ENCODE results near the gene ABCC4. TPM values are rescaled to one million over a fixed set of nuclear protein-coding genes. Genes with fewer than 3 reads are reported as not detected.

ABCC4 gene
- total RNA-seq, 1 experiment from 2014 or later: 26.3 TPM

GRCh38 chr13:94999871-95000270, 301.4 kb downstream of the ABCC4 start:
- CTCF ChIA-PET: no interaction called here
- RAD21 ChIA-PET (ENCODE audit: low non-redundant PET in 1 of 2, low total read pairs in 2 of 2, uncharacterized antibody in 2 of 2, unreplicated experiment in 2 of 2): no interaction called here
- Histone ChIP-seq H3K79me2 (ENCODE audit: insufficient read depth, low read length) (no peaks in the 10 kb centered on the region), H3K4me3 (replicated peaks in 1 of 2; ENCODE audit: low read depth in 1 of 2, low read length in 2 of 2) (no peak overlapping the region), H3K9ac (ENCODE audit: low read length) (no peak overlapping the region), H2AFZ (ENCODE audit: low read depth, low read length, poor library complexity, severe bottlenecking) (no peak overlapping the region), H3K4me2 (ENCODE audit: low read length) (no peak overlapping the region), H3K4me1 (ENCODE audit: control insufficient read depth in 1 of 2, insufficient read depth in 2 of 2, low read length in 2 of 2) (no peaks in the 10 kb centered on the region), H3K27me3 (ENCODE audit: insufficient read depth, low read length) (no peaks in the 10 kb centered on the region), H3K9me3 (ENCODE audit: control insufficient read depth in 1 of 2, insufficient read depth in 1 of 2, low read depth in 1 of 2, low read length in 2 of 2) (no peaks in the 10 kb centered on the region), H3K27ac (ENCODE audit: low read depth, low read length) (no peak overlapping the region), H4K20me1 (ENCODE audit: insufficient read depth) (no peaks in the 10 kb centered on the region), H3K9me2 (ENCODE audit: insufficient read depth) (no peaks in the 10 kb centered on the region), H3K36me3 (ENCODE audit: control insufficient read depth in 1 of 2, insufficient read depth in 2 of 2, low read length in 2 of 2) (no peaks in the 10 kb centered on the region)
- no TSS peak for BruUV-seq (replicated peaks)
- POLR2A ChIA-PET: no interaction called here
- ATAC-seq: no peak
- DNase-seq (ENCODE audit: low read depth, low spot score): no peak
- TF ChIP-seq EZH2phosphoT487 (IDR thresholded peaks at IDR 0.05; ENCODE audit: borderline replicate concordance): no peak
- TF ChIP-seq YY1 (IDR thresholded peaks at IDR 0.05; ENCODE audit: extremely low read depth, insufficient replicate concordance, low read depth, low read length): no peak
- no peak for TF ChIP-seq EGR1 (IDR thresholded peaks at IDR 0.05; ENCODE audit: low read depth)
- TF ChIP-seq CBX3 (IDR thresholded peaks at IDR 0.05; ENCODE audit: low read depth): no peak
- no peak for TF ChIP-seq ATF3 (IDR thresholded peaks at IDR 0.05)
- TF ChIP-seq MAX (IDR thresholded peaks at IDR 0.05): no peak
- TF ChIP-seq ELF1 (IDR thresholded peaks at IDR 0.05; ENCODE audit: borderline replicate concordance, low read depth): no peak
- no peak for TF ChIP-seq FOSL1 (IDR thresholded peaks at IDR 0.05; ENCODE audit: low read depth)
- TF ChIP-seq ZFX (IDR thresholded peaks at IDR 0.05): no peak
- TF ChIP-seq RAD21 (IDR thresholded peaks at IDR 0.05; ENCODE audit: low read depth): no peak
- no peak for TF ChIP-seq ZNF274 (IDR thresholded peaks at IDR 0.05; ENCODE audit: low read depth, low read length)
- TF ChIP-seq TCF7L2 (IDR thresholded peaks at IDR 0.05; ENCODE audit: borderline replicate concordance, extremely low read depth, insufficient read depth, insufficient read length): no peak
- TF ChIP-seq SP1 (IDR thresholded peaks at IDR 0.05; ENCODE audit: low read depth): no peak
- TF ChIP-seq POLR2AphosphoS5 (IDR thresholded peaks at IDR 0.05; ENCODE audit: low read depth, low read length): no peak
- TF ChIP-seq CEBPB (IDR thresholded peaks at IDR 0.05; ENCODE audit: low read depth): no peak
- no peak for TF ChIP-seq EZH2 (IDR thresholded peaks at IDR 0.05)
- TF ChIP-seq CTCF (IDR thresholded peaks at IDR 0.05 in 2 of 3, conservative IDR thresholded peaks at IDR 0.05 in 1 of 3; ENCODE audit: borderline replicate concordance in 1 of 3, insufficient read depth in 1 of 3, low read depth in 2 of 3, low read length in 2 of 3): no peak
- no peak for TF ChIP-seq SIN3A (IDR thresholded peaks at IDR 0.05; ENCODE audit: low read depth)
- TF ChIP-seq ZBTB33 (IDR thresholded peaks at IDR 0.05; ENCODE audit: extremely low read depth, insufficient replicate concordance, low read length): no peak
- no peak for TF ChIP-seq POLR2A (IDR thresholded peaks at IDR 0.05; ENCODE audit: borderline replicate concordance, extremely low read depth, insufficient read depth, insufficient read length)
- intact Hi-C loops (cut with micrococcal nuclease): no loop called here
